H1 (cell line): ENCODE measurements around the gene CAMK1. TPM values are rescaled to one million over a fixed set of nuclear protein-coding genes. Genes with fewer than 3 reads are reported as not detected.
A peak's percentile ranks its signal among the peaks of the same experiment; 100 is the strongest.

ENCODE experiments used
- CTCF ChIA-PET: fragments of 300-600 bp; sonication (Branson Sonifier 250); formaldehyde crosslinking; loops from one replicate; lab custom pipeline; 2021; ENCODE audit not compliant: partially characterized antibody; lab: Charles Lee
- POLR2A ChIA-PET: fragments of 300-600 bp; sonication (Branson Sonifier 250); formaldehyde crosslinking; loops from one replicate; lab custom pipeline; 2021; ENCODE audit warnings: inconsistent platforms; ENCODE audit not compliant: partially characterized antibody; lab: Charles Lee
- DNase-seq, 2 experiments: peaks; one replicate each; pipeline versions ENCODE4 v3.0.0 to v3.0.0-alpha.2; 2010 to 2022; ENCODE audit warnings: low spot score in 2 of 2, low read depth in 1 of 2, mixed read lengths in 1 of 2
- FAIRE-seq: peaks from 2 replicates; lab custom pipeline; 2011; peaks lifted over from hg19 to GRCh38; lab: Jason Lieb, UNC
- H2AFZ ChIP-seq: 2 replicates; pipeline ENCODE4 v1.8.1; 2012; ENCODE audit warnings: low read length, inconsistent platforms
- H2AK5ac ChIP-seq: 2 replicates; pipeline ENCODE4 v1.6.1; 2013; ENCODE audit warnings: low read depth, low read length
- H2BK120ac ChIP-seq: replicated peaks from 2 replicates; pipeline ENCODE3; 2013; ENCODE audit warnings: low read depth, low read length, inconsistent platforms
- H2BK12ac ChIP-seq: 2 replicates; pipeline ENCODE4 v1.6.1; 2013; ENCODE audit warnings: low read depth, low read length
- H2BK15ac ChIP-seq: 2 replicates; pipeline ENCODE4 v1.6.1; 2013; ENCODE audit warnings: low read length
- H2BK20ac ChIP-seq: 2 replicates; pipeline ENCODE4 v1.6.1; 2013; ENCODE audit warnings: low read length
- H2BK5ac ChIP-seq: 2 replicates; pipeline ENCODE4 v1.6.1; 2013; ENCODE audit warnings: low read depth, low read length
- H3K14ac ChIP-seq: 2 replicates; pipeline ENCODE4 v1.6.1; 2013; ENCODE audit warnings: inconsistent platforms; ENCODE audit not compliant: insufficient read length
- H3K18ac ChIP-seq: 2 replicates; pipeline ENCODE4 v1.6.1; 2013; ENCODE audit warnings: low read length; ENCODE audit errors: extremely low read depth
- H3K23ac ChIP-seq: 2 replicates; pipeline ENCODE4 v1.6.1; 2013; ENCODE audit warnings: inconsistent platforms; ENCODE audit not compliant: insufficient read length
- H3K23me2 ChIP-seq: 2 replicates; pipeline ENCODE4 v1.6.1; 2013; ENCODE audit warnings: low read depth, low read length
- H3K27ac ChIP-seq: 2 replicates; pipeline ENCODE4 v1.6.1; 2011; ENCODE audit warnings: low read depth, low read length, inconsistent platforms
- H3K27me3 ChIP-seq, 4 experiments: replicated peaks in 1 of 4; 1 replicate in 1 of 4; 2 replicates in 3 of 4; pipeline versions ENCODE4 v1.6.1 to v1.8.1; 2011 to 2013; ENCODE audit warnings: low read length in 3 of 4, mild to moderate bottlenecking in 3 of 4, inconsistent platforms in 2 of 4, mixed read lengths in 2 of 4, moderate library complexity in 1 of 4; ENCODE audit not compliant: control insufficient read depth in 3 of 4, insufficient read depth in 3 of 4; ENCODE audit errors: extremely low read depth in 1 of 4
- H3K36me3 ChIP-seq, 4 experiments: 2 replicates each; pipeline versions ENCODE4 v1.6.1 to v1.8.1; 2011 to 2013; ENCODE audit warnings: mild to moderate bottlenecking in 4 of 4, low read length in 3 of 4, moderate library complexity in 2 of 4, control low read depth in 1 of 4, inconsistent platforms in 1 of 4; ENCODE audit not compliant: insufficient read depth in 4 of 4, control insufficient read depth in 2 of 4
- H3K4ac ChIP-seq: replicated peaks from 2 replicates; pipeline ENCODE3; 2013; ENCODE audit warnings: low read length, low read depth, mixed read lengths, inconsistent platforms; ENCODE audit not compliant: insufficient read length
- H3K4me1 ChIP-seq, 4 experiments: replicated peaks in 1 of 4; 1 replicate in 1 of 4; 2 replicates in 3 of 4; pipeline versions ENCODE4 v1.6.1 to v1.8.1; 2011 to 2013; ENCODE audit warnings: low read length in 3 of 4, inconsistent platforms in 2 of 4, mixed read lengths in 1 of 4; ENCODE audit not compliant: insufficient read depth in 4 of 4, control insufficient read depth in 3 of 4
- H3K4me2 ChIP-seq, 2 experiments: 2 replicates each; pipeline versions ENCODE4 v1.6.1 to v1.8.1; 2011 to 2013; ENCODE audit warnings: low read depth in 2 of 2, low read length in 2 of 2, control low read depth in 1 of 2, inconsistent platforms in 1 of 2, mild to moderate bottlenecking in 1 of 2; ENCODE audit not compliant: insufficient read depth in 1 of 2
- H3K4me3 ChIP-seq, 4 experiments: fragments of 200-600, 300-600 bp in 1 of 4; sonication (generic), shearing (Covaris generic), sonication (Bioruptor Twin) in 1 of 4; 2 replicates each; pipeline versions ENCODE4 v1.5.1 to v1.8.1; 2011 to 2016; ENCODE audit warnings: low read length in 4 of 4, low read depth in 3 of 4, control low read depth in 2 of 4, inconsistent platforms in 2 of 4, mild to moderate bottlenecking in 2 of 4, mixed read lengths in 1 of 4, moderate library complexity in 1 of 4; ENCODE audit not compliant: insufficient read depth in 2 of 4; ENCODE audit errors: extremely low read depth in 1 of 4
- H3K56ac ChIP-seq: replicated peaks from 2 replicates; pipeline ENCODE3; 2013; ENCODE audit warnings: low read depth, mild to moderate bottlenecking, mixed read lengths, low read length, inconsistent platforms; ENCODE audit not compliant: insufficient read length
- H3K79me1 ChIP-seq: 2 replicates; pipeline ENCODE4 v1.6.1; 2013; ENCODE audit warnings: low read depth, low read length, control low read depth
- H3K79me2 ChIP-seq, 2 experiments: 2 replicates each; pipeline versions ENCODE4 v1.6.1 to v1.8.1; 2012 to 2013; ENCODE audit warnings: low read length in 2 of 2, mild to moderate bottlenecking in 2 of 2, inconsistent platforms in 1 of 2; ENCODE audit not compliant: insufficient read depth in 2 of 2, control insufficient read depth in 1 of 2
- H3K9ac ChIP-seq, 4 experiments: replicated peaks in 1 of 4; 1 replicate in 1 of 4; 2 replicates in 3 of 4; pipeline versions ENCODE4 v1.6.1 to v1.8.1; 2011 to 2013; ENCODE audit warnings: low read depth in 3 of 4, low read length in 3 of 4, control low read depth in 2 of 4, mild to moderate bottlenecking in 2 of 4, moderate library complexity in 2 of 4, inconsistent platforms in 1 of 4; ENCODE audit errors: extremely low read depth in 1 of 4
- H3K9me3 ChIP-seq, 2 experiments: 2 replicates each; pipeline versions ENCODE4 v1.6.1 to v1.8.1; 2012 to 2013; ENCODE audit warnings: mild to moderate bottlenecking in 2 of 2, moderate library complexity in 2 of 2, control low read depth in 1 of 2, inconsistent platforms in 1 of 2, low read depth in 1 of 2, low read length in 1 of 2, mixed read lengths in 1 of 2; ENCODE audit not compliant: insufficient read depth in 2 of 2
- H4K20me1 ChIP-seq, 2 experiments: replicated peaks in 1 of 2; 2 replicates each; pipeline versions ENCODE3 to v1.8.1; 2011 to 2013; ENCODE audit warnings: inconsistent platforms in 2 of 2, low read length in 2 of 2, mild to moderate bottlenecking in 1 of 2; ENCODE audit not compliant: insufficient read depth in 2 of 2, control insufficient read depth in 1 of 2
- H4K5ac ChIP-seq: 2 replicates; pipeline ENCODE4 v1.6.1; 2013; ENCODE audit warnings: low read length, low read depth, mixed read lengths, inconsistent platforms; ENCODE audit not compliant: insufficient read length
- H4K8ac ChIP-seq: 2 replicates; pipeline ENCODE4 v1.8.0; 2013; ENCODE audit warnings: mild to moderate bottlenecking, moderate library complexity, low read length, inconsistent platforms; ENCODE audit not compliant: insufficient read depth; ENCODE audit errors: extremely low read depth
- H4K91ac ChIP-seq: replicated peaks from 2 replicates; pipeline ENCODE3; 2013; ENCODE audit warnings: low read length, mixed read lengths, inconsistent platforms; ENCODE audit not compliant: insufficient read length
- ATF2 ChIP-seq: IDR thresholded peaks from 2 replicates; pipeline ENCODE4 v1.6.1; 2012; ENCODE audit warnings: low read length, inconsistent platforms
- ATF3 ChIP-seq: IDR thresholded peaks from 2 replicates; pipeline ENCODE4 v1.6.1; 2011; ENCODE audit warnings: low read depth, mild to moderate bottlenecking, low read length; ENCODE audit not compliant: insufficient read depth
- CBX8 ChIP-seq: fragments of 300-800, 300-1000 bp; sonication (generic); IDR thresholded peaks from 2 replicates; pipeline ENCODE4 v1.7.1; 2016; ENCODE audit warnings: low read depth, low read length, borderline replicate concordance
- KDM1A ChIP-seq: fragments of 200-600, 300-600 bp; sonication (generic); IDR thresholded peaks from 2 replicates; pipeline ENCODE4 v1.7.1; 2016; ENCODE audit warnings: mild to moderate bottlenecking, low read length, borderline replicate concordance
- SIRT6 ChIP-seq: IDR thresholded peaks from one replicate; pipeline ENCODE4 v1.7.1; 2012; ENCODE audit warnings: low read length, inconsistent platforms
- TEAD4 ChIP-seq: IDR thresholded peaks from 2 replicates; pipeline ENCODE4 v1.6.1; 2012; ENCODE audit warnings: low read depth, low read length, inconsistent platforms, mixed read lengths
- WGBS, 2 experiments: shearing (Covaris generic) in 1 of 2; methylation state at CpG; one replicate each; pipeline versions ENCODE4 v1.1.6 to v1.1.7; 2013 to 2015; ENCODE audit warnings: low lambda C conversion rate in 2 of 2, mixed read lengths in 2 of 2, inconsistent platforms in 1 of 2, low coverage in 1 of 2, missing lambda C conversion rate in 1 of 2; ENCODE audit not compliant: insufficient replicate concordance in 2 of 2, insufficient coverage in 1 of 2, insufficient read length in 1 of 2; ENCODE audit errors: extremely low coverage in 1 of 2, missing lambda C conversion rate in 1 of 2; 5-methylcytosine and 5-hydroxymethylcytosine counted together
- polyA plus RNA-seq, 7 experiments: library from polyadenylated mRNA; depleted of rRNA in 3 of 7; stranded (reverse) in 5 of 7; unstranded in 2 of 7; fragments of >200 nt in 5 of 7; fragments of 200-250 nt in 2 of 7; gene quantifications; 1 replicate in 5 of 7; 2 replicates in 1 of 7; 4 replicates in 1 of 7; pipeline versions ENCODE4 v1.2.1 to v1.2.3, GENCODE V29; 2011 to 2013; ENCODE audit warnings: missing spikeins in 2 of 7, mixed read lengths in 2 of 7
- total RNA-seq: library from RNA; stranded (reverse); fragmentation: NEBNext Ultra II Directional; extraction: Animal tissue kit (Norgen Biotek cat#: 25700); gene quantifications from 2 replicates; pipeline ENCODE4 v1.2.1, GENCODE V29; 2021

CAMK1 gene
- total and polyA plus RNA-seq, 2 of the 8 experiments (the other 6 are each of a cell fraction or from before 2014, with no cell fraction given): 4.9 to 5.1 TPM

DNA sequence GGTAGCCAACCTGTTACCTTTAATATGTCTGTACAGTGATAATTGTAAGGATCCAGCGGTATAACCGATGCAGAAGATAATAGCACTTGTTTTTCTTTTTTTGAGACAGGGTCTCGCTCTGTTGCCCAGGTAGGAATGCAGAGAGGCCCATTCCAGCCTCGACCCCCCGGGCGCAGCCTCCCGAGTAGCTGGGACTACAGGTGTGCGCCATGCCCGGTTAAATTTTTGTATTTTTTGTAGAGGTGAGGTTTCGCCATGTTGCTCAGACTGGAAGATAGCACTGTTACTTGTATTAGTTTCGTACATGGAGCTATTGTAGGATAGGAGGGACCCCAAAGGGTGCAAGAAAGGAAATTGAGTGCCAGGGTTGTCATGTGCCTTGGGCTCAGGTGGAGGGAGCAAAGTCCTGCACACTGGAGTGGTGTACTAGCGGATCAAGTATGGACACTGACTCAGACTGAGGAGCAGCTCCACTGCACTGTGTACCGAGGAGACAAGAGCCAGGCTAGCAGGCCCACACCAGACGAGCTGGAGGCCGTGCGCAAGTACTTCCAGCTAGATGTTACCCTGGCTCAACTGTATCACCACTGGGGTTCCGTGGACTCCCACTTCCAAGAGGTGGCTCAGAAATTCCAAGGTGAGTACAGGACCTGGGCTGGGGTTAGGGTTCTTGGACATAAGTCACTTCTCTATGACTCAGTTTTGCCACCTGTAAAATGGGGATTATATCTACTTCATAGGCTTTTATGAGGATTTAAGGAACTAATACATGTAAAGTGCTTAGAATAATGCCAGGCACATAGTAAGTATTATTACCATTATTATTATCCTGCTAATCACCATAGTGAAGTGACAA is 19.0 kb downstream of the CAMK1 start:
- Histone ChIP-seq H3K23ac (no peak overlapping the region), H3K9ac (peak overlapping the region in 3 of 4 experiments; percentile 53 to 82 (median 81); a peak in 5 of 7 replicates), H3K4ac (no peak overlapping the region), H3K56ac (peak overlapping the region; percentile 78), H3K79me1 (peaks cover 7% of the 10 kb centered on the region), H3K23me2 (peaks cover 6% of the 10 kb centered on the region), H3K9me3 (no peaks in the 10 kb centered on the region), H4K20me1 (peaks cover 0 to 2% of the 10 kb centered on the region in 2 experiments), H2AFZ (peak overlapping the region; percentile 96), H2BK12ac (no peak overlapping the region), H2AK5ac (no peak overlapping the region), H2BK20ac (no peak overlapping the region), H2BK15ac (no peak overlapping the region), H3K4me3 (peak overlapping the region; percentile 73 to 92 (median 88)), H2BK120ac (no peak overlapping the region), H3K36me3 (peaks cover 13 to 54% (median 40%) of the 10 kb centered on the region in 4 experiments; a peak in 7 of 8 replicates), H3K14ac (no peak overlapping the region), H3K79me2 (peaks cover 0 to 11% of the 10 kb centered on the region in 2 experiments; a peak in 2 of 4 replicates), H4K91ac (no peak overlapping the region), H3K27ac (0 out of 2 replicates have a peak overlapping the region, but pooled peaks have one; percentile 88), H4K5ac (peak overlapping the region; percentile 54), H3K27me3 (no peaks in the 10 kb centered on the region)
- ChIA-PET CTCF (interaction anchor here (0.7 to 1.4 kb wide), 2 partner anchors 24 to 56 kb away, joined by 3 read pairs; no protein-coding TSS in a partner anchor), POLR2A (interaction anchor here (0.6 to 6.8 kb wide), 13 partner anchors 8 to 57 kb away, joined by 3 to 60 read pairs (median 11); partner anchors contain the start of genes ARPC4, BRPF1, CAMK1 and TADA3)
- no peak for DNase-seq
- WGBS, 2 experiments: 65% methylated on average over 17 of the region's 17 CpGs; no CpG with 5 or more reads in 1 of the 2 experiments
- TF ChIP-seq ATF2 (no peak), ATF3 (no peak), TEAD4 (no peak), SIRT6 (no peak), KDM1A (peak; percentile 56; the same call in 1 of the 2 replicates), CBX8 (no peak)
- TF ChIP-seq, all 59 proteins: peak for 1
- H2BK5ac ChIP-seq: no peak overlapping the region
- peak overlapping the region; percentile 71 to 93 for H3K4me2 ChIP-seq
- H4K8ac ChIP-seq: no peak overlapping the region
- no peak for FAIRE-seq
- no peak overlapping the region for H3K18ac ChIP-seq
- peaks cover 0 to 9% (median 6%) of the 10 kb centered on the region in 4 experiments; a peak in 4 of 7 replicates for H3K4me1 ChIP-seq
